Measurements from ENCODE around the gene CLCN2.
A peak's percentile ranks its signal among the peaks of the same experiment; 100 is the strongest.

The CLCN2 gene

GRCh38 chr3:184361532-184361931 is at the start of gene CLCN2, which contains the start of gene POLR2H:
Gene CLCN2, minus strand, starts transcription at chr3:184361605. Its CDS starts 126 bp downstream, at chr3:184361479.
Gene POLR2H, plus strand, starts transcription at chr3:184361710. Its CDS starts 1,783 bp downstream, at chr3:184363493.
- DNase-seq (ENCODE audit: low read depth) = no peak

DNA sequence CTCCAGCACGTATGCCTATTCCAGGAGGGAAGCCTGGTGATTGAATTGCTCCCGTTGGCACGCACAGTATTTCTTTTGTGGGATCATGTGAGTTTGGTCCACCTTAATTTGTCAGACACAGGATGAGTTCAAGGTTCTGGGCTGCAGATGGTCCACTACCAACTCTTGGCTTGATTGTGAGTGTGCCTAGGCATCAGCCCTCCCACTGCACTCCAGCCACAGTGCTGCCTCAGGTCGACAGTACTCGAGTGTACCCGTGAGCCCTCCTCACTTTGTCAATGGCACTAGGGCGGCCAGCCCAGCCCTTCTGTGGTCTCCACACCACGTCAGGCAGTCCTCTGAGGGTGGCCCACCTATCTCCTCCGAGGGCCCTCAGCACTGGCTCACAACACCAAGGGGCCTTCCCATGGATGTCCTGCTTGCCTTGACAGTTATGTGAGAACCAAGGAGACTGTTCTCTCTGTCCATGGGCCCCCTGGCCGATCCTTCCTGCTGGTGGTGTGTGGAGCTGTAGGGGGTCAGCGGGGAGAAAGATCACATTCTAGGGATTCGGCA is 48.6 kb upstream of the CLCN2 start:
- DNase-seq (ENCODE audit: low read depth) = no peak

DNA sequence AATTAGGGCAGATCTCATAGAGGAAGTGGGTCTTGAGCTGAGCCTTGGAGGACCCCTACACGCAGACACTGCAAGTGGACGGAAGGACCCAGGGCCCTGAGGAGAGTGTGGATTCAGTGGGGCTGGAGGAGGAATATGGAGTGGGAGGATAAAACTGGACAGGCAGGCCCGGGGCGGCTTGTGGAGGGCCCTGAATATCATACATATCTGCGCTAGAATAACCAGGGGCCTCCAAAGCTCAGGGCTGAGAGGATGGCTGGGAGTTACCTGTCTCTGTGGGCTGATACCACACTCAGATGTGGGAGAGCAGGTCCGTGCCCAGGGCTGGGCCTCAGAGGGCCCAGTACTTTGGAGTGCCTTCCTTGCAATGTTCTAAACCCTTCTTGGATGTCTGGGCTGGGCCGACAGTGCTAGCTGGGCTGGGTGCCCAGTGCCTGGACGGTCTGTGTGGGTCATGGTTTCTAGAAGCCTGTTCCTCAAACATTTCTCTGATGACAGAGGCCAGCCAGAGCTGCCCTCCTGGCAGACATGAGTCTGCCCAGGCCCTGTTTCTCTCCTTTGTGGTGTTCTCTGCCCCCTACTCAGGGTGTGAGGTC is 48.0 kb upstream of the CLCN2 start:
- DNase-seq (ENCODE audit: low read depth) = no peak

- no peak for DNase-seq (ENCODE audit: low read depth)
Measured at GRCh38 chr3:184405075-184406030, 43.9 kb upstream of the CLCN2 start.

GRCh38 chr3:184399410-184399809 is 38.0 kb upstream of the CLCN2 start:
- DNase-seq (ENCODE audit: low read depth) = peak; percentile 87

GRCh38 chr3:184395320-184395660 is 33.9 kb upstream of the CLCN2 start:
- DNase-seq (ENCODE audit: low read depth) = no peak

GRCh38 chr3:184391266-184391665 is 29.9 kb upstream of the CLCN2 start:
- no peak for DNase-seq (ENCODE audit: low read depth)

DNA sequence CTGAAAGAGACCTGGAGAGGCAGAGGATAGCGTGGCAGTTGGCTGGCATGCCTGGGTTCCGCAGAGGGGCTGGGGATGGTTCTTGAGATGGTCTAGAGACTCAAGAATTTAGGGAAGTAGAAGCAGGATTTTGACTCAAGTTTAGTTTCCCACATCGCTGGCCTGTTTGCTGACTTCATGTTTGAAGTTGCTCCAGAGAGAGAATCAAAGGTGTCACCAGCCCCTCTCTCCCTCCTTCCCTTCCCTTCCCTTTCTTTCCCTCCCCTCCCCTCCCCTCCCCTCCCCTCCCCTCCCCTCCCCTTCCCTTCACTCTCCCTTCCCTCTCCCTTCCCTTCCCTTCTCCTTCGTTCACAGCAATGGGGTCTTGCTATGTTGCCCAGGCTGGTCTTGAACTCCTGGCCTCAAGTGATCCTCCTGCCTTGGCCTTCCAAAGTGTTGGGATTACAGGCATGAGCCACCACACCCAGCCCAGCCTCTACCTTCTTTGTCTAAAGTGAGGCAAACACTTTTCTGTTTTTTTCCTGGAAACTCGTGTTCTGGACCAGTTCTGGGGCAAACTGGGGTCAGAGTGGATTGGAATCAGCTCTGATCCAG is 28.6 kb upstream of the CLCN2 start:
- no peak for DNase-seq (ENCODE audit: low read depth)

DNA sequence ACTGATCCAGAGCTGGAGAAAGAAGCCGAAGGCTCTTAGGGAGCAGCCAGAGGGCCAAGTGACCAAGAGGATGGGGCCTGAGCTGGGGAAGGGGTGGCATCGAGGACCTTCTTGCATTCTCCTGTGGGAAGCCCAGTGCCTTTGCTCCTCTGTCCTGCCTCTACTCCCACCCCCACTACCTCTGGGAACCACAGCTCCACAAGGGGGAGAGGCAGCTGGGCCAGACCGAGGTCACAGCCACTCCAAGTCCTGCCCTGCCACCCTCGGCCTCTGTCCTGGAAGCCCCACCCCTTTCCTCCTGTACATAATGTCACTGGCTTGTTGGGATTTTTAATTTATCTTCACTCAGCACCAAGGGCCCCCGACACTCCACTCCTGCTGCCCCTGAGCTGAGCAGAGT is 28.0 kb upstream of the CLCN2 start:
- no peak for DNase-seq (ENCODE audit: low read depth)

- DNase-seq (ENCODE audit: low read depth) = no peak
Measured at GRCh38 chr3:184388936-184389230, 27.5 kb upstream of the CLCN2 start.

- no peak for DNase-seq (ENCODE audit: low read depth)
Measured at GRCh38 chr3:184388164-184388935, 26.9 kb upstream of the CLCN2 start.

DNA sequence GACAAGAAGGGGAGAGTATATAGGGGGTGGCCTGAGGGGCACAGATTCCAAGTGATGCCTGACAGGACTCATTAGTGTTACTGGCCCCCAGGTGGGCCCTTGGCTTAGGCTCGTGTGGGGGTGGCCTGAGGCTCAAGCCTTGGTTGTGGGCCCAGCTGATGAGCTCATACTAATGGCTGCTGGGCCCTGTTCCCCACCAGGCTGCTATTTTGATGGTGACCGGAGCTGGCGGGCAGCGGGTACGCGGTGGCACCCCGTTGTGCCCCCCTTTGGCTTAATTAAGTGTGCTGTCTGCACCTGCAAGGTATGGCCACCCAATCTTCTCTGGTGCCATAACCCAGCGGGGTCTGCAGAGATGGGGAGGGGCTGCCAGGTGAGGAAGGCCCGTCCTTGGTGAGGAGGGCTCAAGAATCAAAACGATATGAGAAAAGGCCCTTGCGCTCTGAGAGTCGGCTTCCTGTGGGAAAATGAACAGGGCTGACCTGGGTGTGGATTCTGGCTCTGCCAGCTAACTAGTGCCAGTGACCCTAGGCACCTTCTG is 25.8 kb upstream of the CLCN2 start:
- DNase-seq (ENCODE audit: low read depth) = no peak

GRCh38 chr3:184386047-184386806 is 24.8 kb upstream of the CLCN2 start:
- DNase-seq (ENCODE audit: low read depth) = no peak

GRCh38 chr3:184384856-184385422 is 23.5 kb upstream of the CLCN2 start:
- DNase-seq (ENCODE audit: low read depth) = no peak

GRCh38 chr3:184384342-184384741 is 22.9 kb upstream of the CLCN2 start:
- no peak for DNase-seq (ENCODE audit: low read depth)

- no peak for DNase-seq (ENCODE audit: low read depth)
Measured at GRCh38 chr3:184383033-184383740, 21.8 kb upstream of the CLCN2 start.

DNA sequence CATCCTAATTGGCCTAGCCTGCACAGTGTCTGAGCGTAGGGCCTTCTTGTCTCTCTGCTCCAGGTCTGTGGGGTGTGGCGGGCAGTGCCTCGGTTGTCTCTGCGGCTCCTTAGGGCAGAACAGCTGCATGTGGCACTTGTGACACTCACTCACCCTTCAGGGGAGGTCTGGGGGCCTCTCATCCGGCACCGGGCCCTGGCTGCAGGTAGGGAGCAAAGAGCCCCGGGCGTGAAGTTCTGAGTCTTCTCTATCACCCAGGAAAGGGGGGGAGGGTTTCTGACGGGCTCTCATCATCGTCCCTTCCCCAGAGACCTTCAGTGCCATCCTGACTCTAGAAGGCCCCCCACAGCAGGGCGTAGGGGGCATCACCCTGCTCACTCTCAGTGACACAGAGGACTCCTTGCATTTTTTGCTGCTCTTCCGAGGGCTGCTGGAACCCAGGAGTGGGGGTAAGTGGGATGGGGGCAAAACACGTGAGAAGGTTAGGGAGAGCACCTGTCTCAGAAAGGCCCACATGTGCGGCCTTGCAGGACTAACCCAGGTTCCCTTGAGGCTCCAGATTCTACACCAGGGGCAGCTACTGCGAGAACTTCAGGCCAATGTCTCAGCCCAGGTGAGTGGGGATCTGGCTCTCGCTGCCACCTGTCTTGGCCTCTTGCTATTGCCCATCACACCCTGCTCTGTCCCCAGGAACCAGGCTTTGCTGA is 21.1 kb upstream of the CLCN2 start:
- no peak for DNase-seq (ENCODE audit: low read depth)

- DNase-seq (ENCODE audit: low read depth) = no peak
Measured at GRCh38 chr3:184381261-184382224, 20.1 kb upstream of the CLCN2 start.
